Lower leg skin (tissue), 3 donors: ENCODE results near the gene KRTAP10-6.

Source experiments
- CTCF ChIP-seq, 3 donors: fragments of 450-650 bp; IDR thresholded peaks; one replicate each; pipeline ENCODE4 v1.5.1; 2016; ENCODE audit warnings: antibody characterized with exemption in 3 of 3, mild to moderate bottlenecking in 3 of 3, moderate library complexity in 2 of 3
- POLR2A ChIP-seq, 2 donors: fragments of 450-650 bp; IDR thresholded peaks; one replicate each; pipeline ENCODE4 v1.6.1; 2016 to 2017; ENCODE audit warnings: antibody characterized with exemption in 2 of 2, mild to moderate bottlenecking in 1 of 2, moderate library complexity in 1 of 2

DNA sequence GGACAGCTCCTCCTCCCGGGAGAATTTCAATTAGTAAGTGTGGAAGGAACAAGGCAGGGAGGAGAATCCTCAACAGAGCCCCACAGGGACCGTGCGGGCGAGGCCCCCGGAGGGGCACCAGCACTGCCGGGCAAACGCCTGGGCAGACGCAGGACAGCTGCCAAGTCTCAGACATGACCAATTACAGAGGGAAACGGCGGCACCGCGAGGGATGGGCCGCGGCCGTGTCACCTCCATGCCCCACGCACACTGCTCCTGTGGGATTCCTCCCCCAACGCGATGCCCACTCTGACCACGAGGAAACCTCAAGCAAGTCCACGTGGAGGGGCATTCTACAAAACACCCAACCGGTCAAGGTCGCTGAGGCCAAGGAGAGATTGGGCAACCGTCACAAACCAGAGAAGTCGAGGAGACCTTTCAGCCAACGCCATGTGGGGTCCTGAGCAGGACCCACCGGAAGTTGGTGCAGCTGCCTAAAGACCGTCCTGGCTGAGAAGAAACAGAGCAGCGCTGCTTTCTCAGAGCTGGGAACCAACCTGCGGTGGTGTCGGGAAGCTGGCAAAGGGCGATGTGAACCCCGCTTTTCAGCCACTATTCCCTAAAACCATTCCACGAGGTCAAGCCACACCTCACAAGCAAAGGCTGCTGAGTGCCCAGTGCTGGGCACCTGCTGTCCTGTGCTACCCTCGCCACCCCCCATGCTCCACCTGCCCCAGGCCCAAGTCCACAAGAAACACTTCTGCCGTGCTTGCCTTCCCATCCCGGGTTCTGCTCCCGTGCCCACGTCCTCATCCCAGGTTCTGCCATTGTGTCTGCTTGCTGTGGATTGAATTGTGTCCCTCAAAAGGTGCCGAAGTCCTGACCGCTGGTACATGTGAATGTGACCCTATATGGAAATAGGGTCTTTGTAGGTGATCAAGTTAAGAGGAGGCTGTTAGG, 20.2 kb downstream of the KRTAP10-6 start:
- TF ChIP-seq CTCF (IDR thresholded peaks at IDR 0.05) (no peak), POLR2A (IDR thresholded peaks at IDR 0.05) (no peak)
